Bone marrow (tissue), 2 donors: ENCODE data around the gene PRRG2.

Experiments
- DNase-seq, 2 donors: peaks; one replicate each; lab custom pipeline; 2025; lab: John Stamatoyannopoulos, UW

PRRG2 gene

DNA sequence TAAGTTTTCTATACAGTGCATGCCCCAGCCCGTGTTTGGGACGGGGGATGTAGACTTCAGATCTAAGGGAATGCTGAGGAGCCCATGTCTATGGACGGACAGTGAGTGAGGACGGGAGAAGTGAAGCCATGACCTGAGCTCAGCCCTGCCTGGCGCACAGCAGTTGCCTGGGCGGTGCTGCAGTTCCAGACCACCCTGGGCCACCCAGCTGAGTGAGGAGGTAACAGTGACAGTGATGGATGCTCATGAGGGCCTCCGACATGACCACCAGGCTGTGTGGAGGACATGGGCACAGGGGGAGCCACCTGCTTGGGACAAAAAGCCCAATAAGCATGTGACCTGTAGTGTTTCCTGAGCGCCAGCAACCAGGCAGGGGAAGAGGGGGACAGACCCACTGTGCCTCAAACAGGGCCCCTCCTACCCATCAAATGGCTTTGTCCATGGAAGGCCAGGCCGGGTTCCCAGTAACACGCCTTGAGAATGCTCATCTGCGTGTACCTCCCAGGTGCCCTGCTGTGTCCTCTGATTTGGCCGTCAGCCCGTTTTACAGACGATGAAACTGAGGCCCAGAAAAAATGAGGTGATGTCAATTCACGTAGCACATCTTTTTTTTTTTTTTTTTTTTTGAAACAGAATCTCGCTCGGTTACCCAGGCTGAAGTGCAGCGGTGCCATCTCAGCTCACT is 23.3 kb upstream of the PRRG2 start:
- no peak for DNase-seq

DNA sequence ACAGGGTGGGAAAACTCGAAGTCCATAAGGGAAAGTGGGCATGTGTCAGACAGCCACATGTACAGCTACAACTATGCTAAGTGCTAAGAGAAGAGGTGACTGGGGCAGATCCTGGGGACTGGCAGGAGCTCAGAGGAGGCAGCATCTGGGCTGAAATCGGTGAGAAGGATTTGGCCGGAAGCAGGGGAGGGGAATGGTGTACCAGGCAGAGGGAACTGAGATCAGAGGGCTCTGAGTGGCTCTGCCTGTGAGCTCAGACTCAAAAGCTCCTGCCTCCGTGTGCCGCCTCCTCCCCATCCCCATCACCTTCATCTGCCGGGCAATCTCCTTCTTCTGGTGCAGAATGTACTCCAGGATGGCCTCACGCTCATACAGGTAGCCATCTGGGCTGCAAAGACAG is 22.5 kb upstream of the PRRG2 start:
- DNase-seq, result no peak

DNA sequence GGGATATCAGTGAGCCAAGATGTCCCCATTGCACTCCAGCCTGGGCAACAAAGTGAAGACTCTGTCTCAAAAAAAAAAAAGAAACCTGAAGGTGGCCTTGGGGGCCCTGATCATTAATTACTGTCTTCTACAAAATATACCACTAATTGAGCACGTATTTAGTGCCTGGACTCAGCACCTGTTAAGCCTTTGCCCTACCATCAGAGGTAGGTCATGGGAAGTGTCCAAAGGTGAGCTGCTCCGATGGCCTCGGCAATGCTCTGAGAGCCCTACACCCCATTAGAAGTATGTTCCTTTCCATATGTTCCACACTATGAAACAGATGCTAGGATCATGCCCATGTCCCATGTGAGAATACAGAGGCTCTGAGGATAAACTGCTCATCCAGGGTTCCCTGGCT is 21.7 kb upstream of the PRRG2 start:
- DNase-seq, result no peak

- DNase-seq, result no peak
Observed at GRCh38 chr19:49559928-49560327, 21.2 kb upstream of the PRRG2 start.

DNA sequence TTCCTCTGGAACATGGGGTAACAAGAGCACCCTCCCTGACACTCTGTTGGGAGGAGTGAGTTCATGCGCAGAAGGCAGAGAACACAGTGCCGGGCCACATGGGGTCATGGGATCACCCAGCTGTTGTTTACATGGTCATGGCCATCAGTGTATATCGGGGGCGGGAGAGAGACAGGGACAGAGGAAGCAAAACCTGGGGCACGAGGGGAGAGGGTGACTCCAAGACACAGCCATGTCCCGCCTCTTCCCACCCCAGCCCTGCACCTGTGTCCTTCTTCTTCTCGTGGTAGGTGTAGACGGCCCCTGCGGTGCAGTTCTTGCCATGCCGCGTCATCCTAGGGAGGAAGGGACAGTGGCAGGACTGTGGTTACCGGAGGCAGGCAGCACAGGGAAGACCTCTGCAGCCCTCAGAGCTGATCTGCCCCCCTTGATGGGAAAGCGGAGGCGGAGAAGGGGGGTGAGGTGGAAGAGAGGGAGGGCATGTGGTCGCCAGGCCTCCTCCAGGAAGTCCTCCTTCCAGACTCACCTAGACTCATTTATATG is 20.7 kb upstream of the PRRG2 start:
- no peak for DNase-seq

- DNase-seq, result no peak
Observed at GRCh38 chr19:49564616-49565045, 16.5 kb upstream of the PRRG2 start.

DNA sequence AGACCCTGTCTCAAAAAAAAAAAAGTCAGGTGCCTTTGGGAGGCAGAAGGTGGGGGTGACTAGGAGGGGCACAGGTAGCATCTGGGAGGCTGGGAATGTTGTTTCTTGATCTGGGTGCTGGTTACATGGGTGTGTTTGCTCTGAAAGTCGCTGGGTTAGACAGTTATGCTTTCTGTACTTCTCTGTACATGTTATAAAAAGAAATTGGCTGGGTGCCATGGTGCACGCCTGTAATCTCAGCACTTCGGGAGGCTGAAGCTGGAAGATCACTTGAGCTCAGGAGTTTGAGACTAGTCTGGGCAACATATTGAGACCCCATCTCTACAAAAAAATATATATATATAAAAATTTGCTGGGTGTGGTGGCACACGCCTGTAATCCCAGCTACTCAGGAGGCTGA is 15.9 kb upstream of the PRRG2 start:
- no peak for DNase-seq

DNA sequence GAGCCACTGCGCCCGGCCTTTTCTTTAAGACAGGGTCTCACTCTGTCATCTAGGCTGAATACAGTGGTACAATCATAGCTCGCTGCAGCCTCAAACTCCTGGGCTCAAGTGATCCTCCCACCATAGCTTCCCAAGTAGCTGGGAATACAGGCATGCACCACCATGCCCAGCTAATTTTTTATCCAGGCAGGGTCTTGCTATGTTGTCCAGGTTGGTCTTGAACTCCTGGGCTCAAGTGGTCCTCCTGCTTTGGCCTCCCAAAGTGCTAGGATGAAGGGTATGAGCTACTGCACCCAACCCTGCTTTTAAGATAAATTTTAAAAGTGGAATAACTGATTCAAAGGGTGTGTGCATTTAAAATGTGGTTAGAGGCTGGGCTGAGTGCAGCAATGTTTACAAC is 14.8 kb upstream of the PRRG2 start:
- DNase-seq, result no peak

DNA sequence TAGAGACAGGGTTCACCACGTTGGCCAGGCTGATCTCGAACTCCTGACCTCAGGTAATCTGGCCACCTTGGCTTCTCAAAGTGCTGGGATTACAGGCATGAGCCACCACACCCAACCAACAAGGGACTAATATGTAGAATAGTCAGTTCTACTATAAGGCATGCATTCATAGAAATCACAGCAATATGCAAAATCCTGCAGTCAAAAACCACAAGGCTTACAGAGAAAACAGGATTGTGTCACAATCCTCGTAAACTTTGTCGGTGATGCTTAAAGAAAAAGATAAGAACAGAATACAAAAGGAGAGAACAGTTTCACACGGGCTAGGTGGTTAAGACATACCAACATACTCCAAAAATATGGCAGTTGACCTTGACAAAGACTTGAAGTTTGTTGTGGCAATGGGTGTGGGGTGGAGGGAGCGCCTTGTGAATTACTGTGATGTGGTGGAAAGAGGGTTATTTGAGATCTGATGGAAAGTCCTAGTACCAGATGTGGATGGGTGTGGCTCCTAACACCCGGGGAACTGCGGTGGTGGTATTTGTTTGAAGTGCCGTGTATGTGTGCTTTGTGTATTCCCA is 13.2 kb upstream of the PRRG2 start:
- DNase-seq, result no peak

- peak; percentile 19 to 75 for DNase-seq
Observed at GRCh38 chr19:49570138-49570856, 10.8 kb upstream of the PRRG2 start.

- DNase-seq, result peak in 1 of 2 donors; percentile 8
Observed at GRCh38 chr19:49570997-49571676, 10.0 kb upstream of the PRRG2 start.

DNA sequence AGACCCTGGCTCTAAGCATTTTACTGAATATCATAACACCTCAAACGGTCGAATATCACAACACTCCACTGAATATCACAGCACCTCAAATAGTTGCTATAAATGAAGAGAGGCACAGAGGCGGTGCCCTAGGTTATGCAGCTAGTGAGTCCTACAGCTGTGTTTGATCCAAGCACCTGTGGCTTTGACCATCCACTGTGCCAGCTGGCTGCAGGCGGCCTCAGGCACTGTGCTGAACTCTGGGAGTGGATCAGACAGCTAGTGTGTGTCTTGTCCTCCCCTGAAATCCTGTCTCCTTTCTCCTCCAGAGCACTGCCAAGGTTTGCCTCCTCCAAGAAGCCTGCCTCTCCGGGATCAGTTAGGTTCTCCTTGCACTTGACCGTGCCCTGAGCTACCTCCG is 8.1 kb upstream of the PRRG2 start:
- DNase-seq, result no peak

- no peak for DNase-seq
Observed at GRCh38 chr19:49573425-49573824, 7.7 kb upstream of the PRRG2 start.

DNA sequence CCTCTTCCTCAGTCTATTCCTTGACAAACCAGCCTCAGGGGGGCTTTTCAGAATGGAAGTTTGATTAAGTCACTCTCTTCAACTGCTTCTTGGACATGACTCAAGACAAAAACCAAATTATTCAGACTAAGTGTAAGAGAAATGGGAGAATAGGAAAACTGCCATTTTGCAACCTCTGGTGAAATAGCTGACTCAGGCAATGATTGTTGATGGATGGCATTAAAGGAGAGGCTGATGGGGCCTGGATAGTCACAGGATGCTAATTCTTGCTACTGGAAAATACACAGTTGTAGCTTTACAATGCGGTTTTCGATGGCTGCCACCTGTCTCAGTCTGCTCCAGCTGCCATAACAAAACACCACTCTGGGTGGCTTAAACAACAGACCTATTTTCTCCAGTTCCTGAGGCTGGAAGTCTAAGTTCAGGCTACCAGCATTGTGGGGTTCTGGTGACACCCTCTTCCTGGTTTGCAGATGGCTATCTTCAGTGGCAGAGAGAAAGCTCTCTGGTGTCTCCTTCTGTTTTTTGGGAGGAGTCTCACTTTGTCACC is 6.8 kb upstream of the PRRG2 start:
- no peak for DNase-seq

GRCh38 chr19:49579193-49579592 is 1.9 kb upstream of the PRRG2 start:
- no peak for DNase-seq

- DNase-seq, result no peak
Observed at GRCh38 chr19:49579947-49580263, 1.2 kb upstream of the PRRG2 start.

DNA sequence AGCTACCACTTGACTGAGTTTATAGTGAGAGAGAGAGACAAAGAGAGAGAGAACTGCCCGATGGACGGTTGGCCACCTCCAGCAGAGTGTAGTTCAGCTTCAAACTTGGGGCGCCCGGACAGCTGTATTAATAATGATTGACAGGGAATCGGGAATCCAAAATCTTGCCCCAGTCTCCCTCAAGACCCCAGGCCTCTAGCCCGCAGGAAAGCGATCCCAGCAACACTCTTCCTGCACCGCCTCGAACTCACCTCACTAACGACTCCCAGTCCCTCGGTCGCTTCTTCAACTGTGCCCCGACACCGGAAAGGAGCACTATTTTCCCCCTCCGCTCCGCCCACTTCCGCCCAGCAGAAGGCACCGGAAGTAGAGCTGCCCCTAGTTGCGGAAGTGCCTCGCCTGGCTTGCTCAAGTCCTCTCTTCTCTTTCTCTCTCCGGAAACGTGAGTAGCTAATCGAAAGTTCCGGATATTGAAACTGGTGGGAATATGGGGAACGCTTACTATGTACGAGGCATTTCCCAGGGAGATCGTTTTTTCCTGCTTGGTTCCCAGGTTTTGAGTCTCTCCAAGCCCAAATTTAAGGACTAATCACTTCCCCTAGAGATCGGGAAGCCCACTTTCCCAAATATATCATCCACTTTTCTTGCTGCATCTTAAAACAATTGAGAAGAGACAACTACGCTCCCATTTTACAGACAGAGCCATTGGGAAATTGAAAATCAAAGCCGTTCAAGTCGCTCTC is 681 bp upstream of the PRRG2 start, which contains the start of gene NOSIP:
NOSIP (minus strand) TSS at position 293 of the 743 bp plus-strand sequence. CDS start 19,865 bp downstream, outside the sequence.
- DNase-seq, result peak; percentile 86 to 97

DNA sequence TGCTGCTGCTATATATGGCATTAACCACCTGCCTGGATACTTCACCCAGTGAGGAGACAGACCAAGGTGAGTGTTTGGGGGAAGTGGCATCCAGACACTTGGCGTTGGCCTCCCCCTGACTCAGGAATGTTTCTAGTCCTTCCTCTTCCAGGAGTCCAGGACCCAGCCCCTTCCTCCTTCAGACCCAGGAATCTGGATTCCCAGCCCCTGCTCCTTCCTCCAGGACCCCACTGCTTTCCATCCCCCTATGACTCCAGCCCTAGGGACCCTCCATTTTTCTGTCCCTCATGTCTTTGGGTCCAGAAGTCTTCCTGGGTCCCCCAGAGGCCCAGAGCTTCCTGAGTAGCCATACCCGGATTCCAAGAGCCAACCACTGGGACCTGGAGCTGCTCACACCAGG is 2.1 kb downstream of the PRRG2 start:
- DNase-seq, result no peak

GRCh38 chr19:49585023-49585422 is 3.9 kb downstream of the PRRG2 start:
- DNase-seq, result no peak

DNA sequence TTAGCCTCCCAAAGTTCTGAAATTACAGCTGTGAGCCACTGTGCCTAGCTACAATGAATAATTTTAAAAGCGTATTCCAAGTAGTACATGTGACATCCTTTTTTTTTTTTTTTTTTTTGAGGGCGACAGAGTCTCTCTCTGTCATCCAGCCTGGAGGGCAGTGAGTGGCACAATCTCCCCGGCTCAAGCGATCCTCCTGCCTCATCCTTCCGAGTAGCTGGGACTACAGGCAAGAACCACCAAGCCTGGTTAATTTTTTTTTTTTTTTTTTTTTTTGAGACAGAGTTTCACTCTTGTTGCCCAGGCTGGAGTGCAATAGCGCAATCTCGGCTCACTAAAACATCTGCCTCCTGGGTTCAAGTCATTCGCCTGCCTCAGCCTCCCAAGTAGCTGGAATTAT is 6.1 kb downstream of the PRRG2 start:
- no peak for DNase-seq

- DNase-seq, result no peak
Observed at GRCh38 chr19:49588365-49589122, 7.4 kb downstream of the PRRG2 start.
